GM12878 (cell line): ENCODE measurements around the gene CAPN7. TPM values are rescaled to one million over a fixed set of nuclear protein-coding genes. Genes with fewer than 3 reads are reported as not detected.

ENCODE experiments used
- ATAC-seq: fragments of 200-7000 bp; cut with Tn5 transposase; 3 replicates; pipeline ENCODE4 v1.9.1; 2020; ENCODE audit warnings: mild to moderate bottlenecking, moderate library complexity
- BruUV-seq: library from RNA; stranded (reverse); fragments of 400-500 nt; replicated peaks from 2 replicates; lab custom pipeline; 2021; lab: Mats Ljungman, UMichigan
- CTCF ChIA-PET: fragments of 300-600 bp; sonication (Branson Sonifier 250); formaldehyde crosslinking; extraction: SDS; loops from one replicate; lab custom pipeline; 2021; ENCODE audit warnings: inconsistent platforms; lab: Yijun Ruan, JAX
- POLR2A ChIA-PET: fragments of 350-600 bp; formaldehyde crosslinking; extraction: SDS; loops from one replicate; lab custom pipeline; 2021; ENCODE audit warnings: inconsistent platforms; lab: Charles Lee
- RAD21 ChIA-PET: fragments of 300-600 bp; sonication (Branson Sonifier 250); formaldehyde crosslinking; loops from one replicate; lab custom pipeline; 2023; ENCODE audit warnings: antibody characterized with exemption; ENCODE audit not compliant: unreplicated experiment; lab: Charles Lee
- SMC1A ChIA-PET: fragments of 300-600 bp; sonication (Branson Sonifier 250); formaldehyde crosslinking; loops from one replicate; lab custom pipeline; 2023; ENCODE audit not compliant: unreplicated experiment, uncharacterized antibody; lab: Charles Lee
- DNase-seq: peaks from one replicate; pipeline ENCODE4 v3.0.0-alpha.2; 2011; ENCODE audit warnings: low read depth, low spot score
- FAIRE-seq: peaks from 3 replicates; lab custom pipeline; 2011; peaks lifted over from hg19 to GRCh38; lab: Jason Lieb, UNC
- H2AFZ ChIP-seq: 2 replicates; pipeline ENCODE4 v1.6.0; 2011; ENCODE audit warnings: low read depth, low read length, control low read depth; ENCODE audit not compliant: control insufficient read depth
- H3K27ac ChIP-seq: 2 replicates; pipeline ENCODE4 v1.5.1; 2011; ENCODE audit warnings: control low read depth; ENCODE audit not compliant: control insufficient read depth, insufficient read depth
- H3K27me3 ChIP-seq, 2 experiments: replicated peaks in 1 of 2; 2 replicates each; pipeline versions ENCODE4 v1.6.0 to v1.6.1; 2011; ENCODE audit warnings: low read length in 1 of 2; ENCODE audit not compliant: control insufficient read depth in 2 of 2, insufficient read depth in 2 of 2
- H3K36me3 ChIP-seq, 2 experiments: 2 replicates each; pipeline ENCODE4 v1.5.1; 2011; ENCODE audit warnings: low read length in 1 of 2; ENCODE audit not compliant: control insufficient read depth in 2 of 2, insufficient read depth in 2 of 2
- H3K4me1 ChIP-seq: 2 replicates; pipeline ENCODE4 v1.6.1; 2011; ENCODE audit warnings: mild to moderate bottlenecking, low read length, moderate library complexity, mixed read lengths; ENCODE audit not compliant: control insufficient read depth, insufficient read depth
- H3K4me2 ChIP-seq: 2 replicates; pipeline ENCODE4 v1.6.0; 2011; ENCODE audit warnings: control low read depth; ENCODE audit not compliant: control insufficient read depth, insufficient read depth
- H3K4me3 ChIP-seq: fragments of 200-600 bp; sonication (generic); 2 replicates; pipeline ENCODE4 v1.5.1; 2016
- H3K79me2 ChIP-seq: 2 replicates; pipeline ENCODE4 v1.6.0; 2011; ENCODE audit warnings: low read length; ENCODE audit not compliant: control insufficient read depth, insufficient read depth
- H3K9ac ChIP-seq: 2 replicates; pipeline ENCODE4 v1.8.0; 2011; ENCODE audit warnings: low read length, control low read depth, mixed read lengths; ENCODE audit not compliant: control insufficient read depth, insufficient read depth
- H3K9me3 ChIP-seq: replicated peaks from 3 replicates; pipeline ENCODE4 v1.5.1; 2011; ENCODE audit warnings: mild to moderate bottlenecking, low read length; ENCODE audit not compliant: control insufficient read depth, insufficient read depth
- H4K20me1 ChIP-seq: 2 replicates; pipeline ENCODE4 v1.6.0; 2011; ENCODE audit not compliant: control insufficient read depth, insufficient read depth
- BHLHE40 ChIP-seq, 2 experiments: fragments of 450-650 bp in 1 of 2; IDR thresholded peaks; 2 replicates each; pipeline ENCODE4 v1.6.1; 2011 to 2017; ENCODE audit warnings: low read depth in 2 of 2, borderline replicate concordance in 1 of 2, improper control_type of control experiment in 1 of 2, low read length in 1 of 2, mild to moderate bottlenecking in 1 of 2
- CBFB ChIP-seq: IDR thresholded peaks from 2 replicates; pipeline ENCODE4 v1.6.1; 2016; ENCODE audit warnings: antibody characterized with exemption, low read depth
- CREM ChIP-seq: IDR thresholded peaks from 2 replicates; pipeline ENCODE4 v1.6.1; 2014; ENCODE audit warnings: antibody characterized with exemption, low read depth
- FOXM1 ChIP-seq: IDR thresholded peaks from 2 replicates; pipeline ENCODE4 v1.6.1; 2012; ENCODE audit warnings: low read depth, mild to moderate bottlenecking, inconsistent platforms, low read length, moderate library complexity
- GABPA ChIP-seq: IDR thresholded peaks from 2 replicates; pipeline ENCODE4 v1.6.1; 2014; ENCODE audit warnings: antibody characterized with exemption, low read depth, mild to moderate bottlenecking, inconsistent platforms
- HDAC2 ChIP-seq: fragments of 200-600 bp; sonication (generic); IDR thresholded peaks from 2 replicates; pipeline ENCODE4 v1.6.1; 2017
- HDGF ChIP-seq: fragments of 450-650 bp; IDR thresholded peaks from 2 replicates; pipeline ENCODE4 v1.6.1; 2016; ENCODE audit warnings: antibody characterized with exemption
- IRF4 ChIP-seq: IDR thresholded peaks from 2 replicates; pipeline ENCODE4 v1.6.1; 2011; ENCODE audit warnings: low read depth, low read length
- MXI1 ChIP-seq: fragments of 150-350 bp; IDR thresholded peaks from 2 replicates; pipeline ENCODE4 v1.6.1; 2011; ENCODE audit warnings: low read depth, mild to moderate bottlenecking, inconsistent platforms, low read length, improper control_type of control experiment
- NFIC ChIP-seq: IDR thresholded peaks from 2 replicates; pipeline ENCODE4 v1.6.1; 2012; ENCODE audit warnings: low read depth, mild to moderate bottlenecking, inconsistent platforms, low read length, moderate library complexity
- NR2F1 ChIP-seq: fragments of 450-650 bp; conservative IDR thresholded peaks from 2 replicates; pipeline ENCODE4 v1.6.1; 2017; ENCODE audit warnings: mild to moderate bottlenecking
- PAX5 ChIP-seq: IDR thresholded peaks from 2 replicates; pipeline ENCODE4 v1.6.1; 2011; ENCODE audit warnings: low read depth, low read length, borderline replicate concordance
- RBBP5 ChIP-seq: fragments of 200-600 bp; sonication (generic); conservative IDR thresholded peaks from 2 replicates; pipeline ENCODE4 v1.6.1; 2016
- SIX5 ChIP-seq: IDR thresholded peaks from 2 replicates; pipeline ENCODE4 v1.6.1; 2011; ENCODE audit warnings: mild to moderate bottlenecking, low read depth, low read length, moderate library complexity; ENCODE audit not compliant: severe bottlenecking
- SRF ChIP-seq, 2 experiments: IDR thresholded peaks; 2 replicates each; pipeline ENCODE4 v1.6.1; 2011; ENCODE audit warnings: low read depth in 2 of 2, low read length in 2 of 2, mild to moderate bottlenecking in 1 of 2, moderate library complexity in 1 of 2
- YBX1 ChIP-seq: fragments of 450-650 bp; IDR thresholded peaks from 2 replicates; pipeline ENCODE4 v1.6.1; 2016; ENCODE audit warnings: antibody characterized with exemption
- WGBS: methylation state at CpG from one replicate; pipeline ENCODE4 v1.1.6; 2016; ENCODE audit warnings: low lambda C conversion rate; ENCODE audit not compliant: insufficient replicate concordance, insufficient coverage; ENCODE audit errors: missing lambda C conversion rate; 5-methylcytosine and 5-hydroxymethylcytosine counted together
- in situ Hi-C: fragments of 300-500 bp; cut with MboI; formaldehyde crosslinking; loops from 9 replicates; pipeline ENCODE4 v1.14.3; 2018; ENCODE audit warnings: mixed read lengths
- intact Hi-C: fragments of 100-400 bp; cut with micrococcal nuclease; formaldehyde crosslinking; loops from one replicate; pipeline ENCODE4 v1.14.2; 2022; ENCODE audit not compliant: unreplicated experiment
- polyA plus RNA-seq, 11 experiments: library from polyadenylated mRNA; depleted of rRNA in 4 of 11; unstranded in 6 of 11; stranded (reverse) in 5 of 11; fragments of >200 nt; fragmentation: Nextera tagmentation in 4 of 11; fragmentation: Illumina TruSeq in 1 of 11; extraction: Ambion mirVana in 4 of 11; extraction: Trizol in 1 of 11; gene quantifications; 1 replicate in 1 of 11; 2 replicates in 10 of 11; pipeline versions ENCODE4 v1.2.1 to v1.2.3, GENCODE V29; 2011 to 2016; ENCODE audit warnings: inconsistent platforms in 2 of 11, missing spikeins in 2 of 11, low read depth in 1 of 11
- total RNA-seq, 4 experiments: library from RNA; depleted of rRNA in 3 of 4; stranded (reverse); fragments of >200 nt in 3 of 4; fragmentation: Illumina TruSeq in 1 of 4; extraction: Trizol in 1 of 4; gene quantifications; 2 replicates each; pipeline versions ENCODE4 v1.2.1 to v1.2.3, GENCODE V29; 2013 to 2021
- TF ChIP-seq, protein P1 (sequence below): fragments of 450-650 bp; formaldehyde crosslinking; IDR thresholded peaks from 2 replicates; pipeline ENCODE4 v1.4.0; 2022; ENCODE audit warnings: mild to moderate bottlenecking, moderate library complexity
- TF ChIP-seq, protein P2 (sequence below): IDR thresholded peaks from 2 replicates; pipeline ENCODE4 v1.6.1; 2011; ENCODE audit warnings: low read depth, mild to moderate bottlenecking, low read length, moderate library complexity, borderline replicate concordance; ENCODE audit errors: extremely low read depth

CAPN7 gene
- total and polyA plus RNA-seq, 10 of the 15 experiments (the other 5 are each of a cell fraction or from before 2014, with no cell fraction given), result 5.3 to 27.0 (median 18.2) TPM

DNA sequence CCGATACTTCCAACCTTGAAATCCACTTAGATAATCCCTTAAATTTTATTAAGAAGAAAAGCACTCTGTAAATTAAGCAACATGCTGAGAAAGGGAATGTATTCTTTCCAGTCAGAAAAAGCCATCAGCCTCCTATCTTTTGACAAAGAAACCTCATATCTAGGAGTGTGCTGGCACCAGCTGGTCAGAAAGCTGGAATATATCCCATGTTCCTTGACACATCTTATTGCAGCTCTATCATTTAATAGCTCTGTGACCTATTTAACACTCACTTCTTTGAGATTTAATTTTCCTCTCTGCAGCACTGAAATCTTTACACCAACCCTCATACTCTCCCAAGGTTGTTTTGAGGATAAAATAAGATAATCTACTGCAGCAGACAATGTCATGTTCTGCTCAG lies 30.4 kb upstream of the CAPN7 start:
- DNase-seq (no peak), ATAC-seq (no peak), FAIRE-seq (no peak)
- Histone ChIP-seq H3K4me3 (no peak overlapping the region), H4K20me1 (no peaks in the 10 kb centered on the region), H3K79me2 (no peaks in the 10 kb centered on the region), H3K36me3 (no peaks in the 10 kb centered on the region), H3K4me2 (no peak overlapping the region), H3K27me3 (no peaks in the 10 kb centered on the region), H3K9ac (no peak overlapping the region), H2AFZ (no peak overlapping the region), H3K27ac (no peak overlapping the region), H3K9me3 (no peaks in the 10 kb centered on the region; the same call in 2 of the 3 replicates), H3K4me1 (peaks cover 6% of the 10 kb centered on the region)
- in situ Hi-C loops, result no loop called here
- ChIA-PET CTCF (interaction anchor here (0.9 to 1.0 kb wide), 2 partner anchors 28 to 230 kb away, joined by 3 to 4 read pairs; no protein-coding TSS in a partner anchor), RAD21 (interaction anchor here (0.7 to 1.5 kb wide), 3 partner anchors 27 to 68 kb away, joined by 3 read pairs; no protein-coding TSS in a partner anchor), POLR2A (no interaction called here), SMC1A (interaction anchor here (1.1 to 1.7 kb wide), 3 partner anchors 9 to 208 kb away, joined by 3 to 4 read pairs (median 3); no protein-coding TSS in a partner anchor)
- TF ChIP-seq NR2F1 (no peak), NFIC (no peak), PAX5 (no peak), FOXM1 (no peak), HDAC2 (no peak), CBFB (no peak), GABPA (no peak), SIX5 (no peak), RBBP5 (no peak), CREM (no peak), BHLHE40 (IDR thresholded peaks at IDR 0.05; ENCODE audit: borderline replicate concordance in 1 of 2, low read depth in 2 of 2, low read length in 1 of 2) (no peak), MXI1 (no peak), YBX1 (no peak), HDGF (no peak), SRF (IDR thresholded peaks at IDR 0.05; ENCODE audit: low read depth in 2 of 2, low read length in 2 of 2) (no peak), IRF4 (no peak)
- TF ChIP-seq, protein P1, sequence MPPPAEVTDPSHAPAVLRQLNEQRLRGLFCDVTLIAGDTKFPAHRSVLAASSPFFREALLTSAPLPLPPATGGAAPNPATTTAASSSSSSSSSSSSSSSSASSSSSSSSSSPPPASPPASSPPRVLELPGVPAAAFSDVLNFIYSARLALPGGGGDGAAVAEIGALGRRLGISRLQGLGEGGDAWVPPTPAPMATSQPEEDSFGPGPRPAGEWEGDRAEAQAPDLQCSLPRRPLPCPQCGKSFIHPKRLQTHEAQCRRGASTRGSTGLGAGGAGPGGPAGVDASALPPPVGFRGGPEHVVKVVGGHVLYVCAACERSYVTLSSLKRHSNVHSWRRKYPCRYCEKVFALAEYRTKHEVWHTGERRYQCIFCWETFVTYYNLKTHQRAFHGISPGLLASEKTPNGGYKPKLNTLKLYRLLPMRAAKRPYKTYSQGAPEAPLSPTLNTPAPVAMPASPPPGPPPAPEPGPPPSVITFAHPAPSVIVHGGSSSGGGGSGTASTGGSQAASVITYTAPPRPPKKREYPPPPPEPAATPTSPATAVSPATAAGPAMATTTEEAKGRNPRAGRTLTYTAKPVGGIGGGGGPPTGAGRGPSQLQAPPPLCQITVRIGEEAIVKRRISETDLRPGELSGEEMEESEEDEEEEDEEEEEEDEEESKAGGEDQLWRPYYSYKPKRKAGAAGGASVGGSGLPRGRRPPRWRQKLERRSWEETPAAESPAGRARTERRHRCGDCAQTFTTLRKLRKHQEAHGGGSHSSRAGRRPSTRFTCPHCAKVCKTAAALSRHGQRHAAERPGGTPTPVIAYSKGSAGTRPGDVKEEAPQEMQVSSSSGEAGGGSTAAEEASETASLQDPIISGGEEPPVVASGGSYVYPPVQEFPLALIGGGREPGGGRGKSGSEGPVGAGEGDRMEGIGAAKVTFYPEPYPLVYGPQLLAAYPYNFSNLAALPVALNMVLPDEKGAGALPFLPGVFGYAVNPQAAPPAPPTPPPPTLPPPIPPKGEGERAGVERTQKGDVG (CRISPR knock-in tag), result no peak
- TF ChIP-seq, protein P2, sequence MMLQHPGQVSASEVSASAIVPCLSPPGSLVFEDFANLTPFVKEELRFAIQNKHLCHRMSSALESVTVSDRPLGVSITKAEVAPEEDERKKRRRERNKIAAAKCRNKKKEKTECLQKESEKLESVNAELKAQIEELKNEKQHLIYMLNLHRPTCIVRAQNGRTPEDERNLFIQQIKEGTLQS, result no peak
- WGBS, result 86% methylated on average over 1 of the region's 1 CpG
- intact Hi-C loops, result no loop called here
- no TSS peak for BruUV-seq
